Liver (tissue), 9 donors: Measurements from ENCODE around the gene PROX1. TPM values are rescaled to one million over a fixed set of nuclear protein-coding genes. Genes with fewer than 3 reads are reported as not detected.

Experiments used
- DNase-seq: peaks from one replicate; pipeline ENCODE4 v3.0.0-alpha.2; 2017; ENCODE audit warnings: low spot score
- H3K27ac ChIP-seq, 2 donors: one replicate each; pipeline ENCODE4 v1.7.0; 2013; ENCODE audit warnings: inconsistent platforms in 2 of 2, low read length in 2 of 2, control low read depth in 1 of 2, low read depth in 1 of 2, mild to moderate bottlenecking in 1 of 2
- H3K27me3 ChIP-seq, 4 donors: one replicate each; pipeline versions ENCODE4 v1.6.1 to v1.7.0; 2013; ENCODE audit warnings: low read length in 3 of 4, inconsistent platforms in 1 of 4, mild to moderate bottlenecking in 1 of 4, moderate library complexity in 1 of 4; ENCODE audit not compliant: control insufficient read depth in 4 of 4, insufficient read depth in 4 of 4
- H3K36me3 ChIP-seq, 4 donors: one replicate each; pipeline versions ENCODE4 v1.6.1 to v1.7.0; 2013; ENCODE audit warnings: low read length in 3 of 4, mild to moderate bottlenecking in 3 of 4, low read depth in 1 of 4, moderate library complexity in 1 of 4; ENCODE audit not compliant: control insufficient read depth in 4 of 4, insufficient read depth in 3 of 4
- H3K4me1 ChIP-seq, 4 donors: one replicate each; pipeline versions ENCODE4 v1.6.1 to v1.7.0; 2013; ENCODE audit warnings: low read length in 3 of 4, mild to moderate bottlenecking in 3 of 4, moderate library complexity in 1 of 4; ENCODE audit not compliant: control insufficient read depth in 4 of 4, insufficient read depth in 4 of 4
- H3K4me3 ChIP-seq, 3 donors: one replicate each; pipeline versions ENCODE4 v1.6.1 to v1.7.0; 2013; ENCODE audit warnings: low read length in 3 of 3, control low read depth in 1 of 3, low read depth in 1 of 3, mild to moderate bottlenecking in 1 of 3
- H3K9ac ChIP-seq, 2 donors: one replicate each; pipeline ENCODE4 v1.7.0; 2013; ENCODE audit warnings: low read length in 2 of 2, mild to moderate bottlenecking in 2 of 2, moderate library complexity in 2 of 2, control low read depth in 1 of 2, low read depth in 1 of 2
- H3K9me3 ChIP-seq, 4 donors: one replicate each; pipeline versions ENCODE4 v1.6.1 to v1.7.0; 2013; ENCODE audit warnings: low read length in 3 of 4; ENCODE audit not compliant: control insufficient read depth in 4 of 4
- CTCF ChIP-seq: fragments of 150-350 bp; IDR thresholded peaks from 2 replicates; pipeline ENCODE4 v1.5.1; 2017; ENCODE audit warnings: improper control_type of control experiment, low read depth, low read length; ENCODE audit not compliant: missing input control
- EGR1 ChIP-seq, 2 donors: IDR thresholded peaks; 2 replicates each; pipeline ENCODE4 v1.6.1; 2016 to 2018; ENCODE audit warnings: antibody characterized with exemption in 2 of 2, low read depth in 2 of 2
- FOXA1 ChIP-seq: IDR thresholded peaks from 2 replicates; pipeline ENCODE4 v1.6.1; 2016; ENCODE audit warnings: antibody characterized with exemption
- FOXA2 ChIP-seq: IDR thresholded peaks from 2 replicates; pipeline ENCODE4 v1.6.1; 2016; ENCODE audit warnings: antibody characterized with exemption
- GABPA ChIP-seq, 2 donors: IDR thresholded peaks in 1 of 2; conservative IDR thresholded peaks in 1 of 2; 2 replicates each; pipeline ENCODE4 v1.6.1; 2016; ENCODE audit warnings: antibody characterized with exemption in 2 of 2, mild to moderate bottlenecking in 1 of 2, moderate library complexity in 1 of 2
- HNF4A ChIP-seq, 2 donors: conservative IDR thresholded peaks; 2 replicates each; pipeline ENCODE4 v1.6.1; 2016; ENCODE audit warnings: antibody characterized with exemption in 2 of 2, mild to moderate bottlenecking in 2 of 2
- HNF4G ChIP-seq: IDR thresholded peaks from 2 replicates; pipeline ENCODE4 v1.6.1; 2016; ENCODE audit warnings: antibody characterized with exemption
- JUND ChIP-seq, 2 donors: IDR thresholded peaks; 2 replicates each; pipeline ENCODE4 v1.6.1; 2016; ENCODE audit warnings: antibody characterized with exemption in 2 of 2
- NR2F2 ChIP-seq: IDR thresholded peaks from 2 replicates; pipeline ENCODE4 v1.6.1; 2016; ENCODE audit warnings: antibody characterized with exemption
- RAD21 ChIP-seq, 2 donors: IDR thresholded peaks; 2 replicates each; pipeline ENCODE4 v1.6.1; 2016; ENCODE audit warnings: antibody characterized with exemption in 2 of 2, mild to moderate bottlenecking in 2 of 2
- REST ChIP-seq: IDR thresholded peaks from 2 replicates; pipeline ENCODE4 v1.6.1; 2016; ENCODE audit warnings: antibody characterized with exemption, mild to moderate bottlenecking
- RXRA ChIP-seq, 2 donors: IDR thresholded peaks; 2 replicates each; pipeline ENCODE4 v1.6.1; 2017 to 2018; ENCODE audit warnings: antibody characterized with exemption in 2 of 2, mild to moderate bottlenecking in 1 of 2
- SP1 ChIP-seq: IDR thresholded peaks from 2 replicates; pipeline ENCODE4 v1.6.1; 2018; ENCODE audit warnings: antibody characterized with exemption, mild to moderate bottlenecking
- TAF1 ChIP-seq: conservative IDR thresholded peaks from 2 replicates; pipeline ENCODE4 v1.6.1; 2016; ENCODE audit warnings: antibody characterized with exemption, mild to moderate bottlenecking
- YY1 ChIP-seq: IDR thresholded peaks from 2 replicates; pipeline ENCODE4 v1.6.1; 2016; ENCODE audit warnings: antibody characterized with exemption, mild to moderate bottlenecking
- ZBTB33 ChIP-seq: IDR thresholded peaks from 2 replicates; pipeline ENCODE4 v1.6.1; 2016; ENCODE audit warnings: antibody characterized with exemption
- WGBS: extraction: QIAGEN DNeasy Blood & Tissue Kit; methylation state at CpG from one replicate; pipeline ENCODE4 v1.1.7; 2013; 5-methylcytosine and 5-hydroxymethylcytosine counted together
- polyA plus RNA-seq, 2 donors: library from polyadenylated mRNA; stranded (reverse) in 1 of 2; unstranded in 1 of 2; fragments of 200-250 nt in 1 of 2; fragments of >200 nt in 1 of 2; fragmentation: Nextera tagmentation in 1 of 2; extraction: Ambion mirVana in 1 of 2; gene quantifications; one replicate each; pipeline versions ENCODE4 v1.2.1 to v1.2.3, GENCODE V29; 2013 to 2015
- total RNA-seq, 2 donors: library from RNA; depleted of rRNA; stranded (reverse); fragments of >200 nt; gene quantifications; one replicate each; pipeline ENCODE4 v1.2.3, GENCODE V29; 2014
- donor health status: healthy.
- donor health status: healthy.
- donor health status: healthy.
- donor health status: healthy.
- donor health status: healthy.

PROX1 gene
- total and polyA plus RNA-seq, 4 donors = 18.3 to 101 (median 31.3) TPM

GRCh38 chr1:213983493-213984386, 4.0 kb upstream of the PROX1 start:
- Histone ChIP-seq H3K27me3 (no peaks in the 10 kb centered on the region), H3K4me1 (peaks cover 4 to 37% (median 7%) of the 10 kb centered on the region in 4 donors), H3K4me3 (peak overlapping the region; percentile 67 to 75 (median 69)), H3K27ac (peak overlapping the region; percentile 93 to 97), H3K9ac (peak overlapping the region; percentile 30 to 98), H3K9me3 (no peaks in the 10 kb centered on the region), H3K36me3 (no peaks in the 10 kb centered on the region)
- TF ChIP-seq YY1 (peak; percentile 41), TAF1 (no peak), FOXA2 (no peak), REST (no peak), GABPA (IDR thresholded peaks at IDR 0.05 in 1 of 2, conservative IDR thresholded peaks at IDR 0.05 in 1 of 2) (no peak)
- whole genome bisulfite sequencing = 18% methylated on average over 36 of the region's 36 CpGs
- no peak for DNase-seq

- peak overlapping the region; percentile 53 to 79 (median 75) for H3K4me3 ChIP-seq
- H3K4me1 ChIP-seq = peaks cover 3 to 35% (median 6%) of the 10 kb centered on the region in 4 donors
- H3K27ac ChIP-seq = peak overlapping the region; percentile 93 to 97
- DNase-seq = no peak
- no peaks in the 10 kb centered on the region for H3K27me3 ChIP-seq
- 19% methylated on average over 15 of the region's 15 CpGs for WGBS
- H3K9ac ChIP-seq = peak overlapping the region; percentile 84 to 98
- TF ChIP-seq JUND (IDR thresholded peaks at IDR 0.05) (peak in 1 of 2 donors; percentile 21), NR2F2 (no peak), TAF1 (peak; percentile 56), SP1 (no peak), FOXA2 (no peak), HNF4G (no peak), REST (peak; percentile 43), YY1 (no peak), CTCF (no peak), RXRA (IDR thresholded peaks at IDR 0.05) (no peak), FOXA1 (no peak), HNF4A (conservative IDR thresholded peaks at IDR 0.05) (no peak), ZBTB33 (no peak), RAD21 (IDR thresholded peaks at IDR 0.05) (peak in 1 of 2 donors; percentile 8), EGR1 (IDR thresholded peaks at IDR 0.05; ENCODE audit: low read depth in 2 of 2) (no peak)
- no peaks in the 10 kb centered on the region for H3K36me3 ChIP-seq
- no peaks in the 10 kb centered on the region for H3K9me3 ChIP-seq
These were observed 3.2 kb upstream of the PROX1 start for GRCh38 chr1:213984387-213985208.
